Neuronal stem cell (in vitro differentiated cells): ENCODE results near the gene SLC25A1. TPM values are rescaled to one million over a fixed set of nuclear protein-coding genes. Genes with fewer than 3 reads are reported as not detected.
A peak's percentile ranks its signal among the peaks of the same experiment; 100 is the strongest.

ENCODE experiments used
- DNase-seq: peaks from one replicate; pipeline ENCODE4 v3.0.0-alpha.2; 2013; ENCODE audit warnings: low spot score
- H2AFZ ChIP-seq: one replicate; pipeline ENCODE4 v1.6.1; 2013; ENCODE audit warnings: mild to moderate bottlenecking, low read length, inconsistent platforms
- H2AK5ac ChIP-seq: 2 replicates; pipeline ENCODE4 v1.6.1; 2013; ENCODE audit warnings: low read depth, mild to moderate bottlenecking, inconsistent platforms, low read length, moderate library complexity, mixed read lengths
- H2BK120ac ChIP-seq: 2 replicates; pipeline ENCODE4 v1.6.1; 2013; ENCODE audit warnings: low read depth, mild to moderate bottlenecking, inconsistent platforms, low read length, moderate library complexity, mixed read lengths
- H2BK12ac ChIP-seq: one replicate; pipeline ENCODE4 v1.6.1; 2013; ENCODE audit warnings: low read length, inconsistent platforms
- H2BK15ac ChIP-seq: 2 replicates; pipeline ENCODE4 v1.6.1; 2013; ENCODE audit warnings: mild to moderate bottlenecking, low read length, inconsistent platforms, mixed read lengths
- H2BK5ac ChIP-seq: one replicate; pipeline ENCODE4 v1.6.1; 2013; ENCODE audit warnings: inconsistent platforms, mild to moderate bottlenecking, low read length, moderate library complexity
- H3K14ac ChIP-seq: one replicate; pipeline ENCODE4 v1.6.1; 2013; ENCODE audit warnings: low read length, inconsistent platforms
- H3K18ac ChIP-seq: 2 replicates; pipeline ENCODE4 v1.6.1; 2013; ENCODE audit warnings: low read length, inconsistent platforms
- H3K23ac ChIP-seq: 2 replicates; pipeline ENCODE4 v1.6.1; 2013; ENCODE audit warnings: low read depth, mild to moderate bottlenecking, mixed read lengths, low read length, inconsistent platforms; ENCODE audit not compliant: poor library complexity
- H3K27ac ChIP-seq: replicated peaks from 3 replicates; pipeline ENCODE4 v1.5.1; 2013; ENCODE audit warnings: low read length, inconsistent platforms
- H3K27me3 ChIP-seq, 3 experiments: 2 replicates each; pipeline ENCODE4 v1.6.1; 2013; ENCODE audit warnings: low read length in 3 of 3, mild to moderate bottlenecking in 2 of 3, inconsistent platforms in 1 of 3, low read depth in 1 of 3, mixed read lengths in 1 of 3, moderate library complexity in 1 of 3; ENCODE audit not compliant: control insufficient read depth in 3 of 3, insufficient read depth in 3 of 3
- H3K36me3 ChIP-seq, 2 donors: replicated peaks in 1 of 2; 2 replicates each; pipeline ENCODE4 v1.6.1; 2013; ENCODE audit warnings: low read length in 2 of 2; ENCODE audit not compliant: control insufficient read depth in 2 of 2, insufficient read depth in 2 of 2
- H3K4ac ChIP-seq: 2 replicates; pipeline ENCODE4 v1.6.1; 2013; ENCODE audit warnings: inconsistent platforms, mild to moderate bottlenecking, low read length, moderate library complexity
- H3K4me1 ChIP-seq, 2 donors: 1 replicate in 1 of 2; 2 replicates in 1 of 2; pipeline ENCODE4 v1.6.1; 2013; ENCODE audit warnings: low read length in 2 of 2, low read depth in 1 of 2; ENCODE audit not compliant: control insufficient read depth in 2 of 2, insufficient read depth in 1 of 2
- H3K4me2 ChIP-seq: one replicate; pipeline ENCODE4 v1.6.1; 2013; ENCODE audit warnings: mild to moderate bottlenecking, low read length, inconsistent platforms; ENCODE audit not compliant: insufficient read depth, poor library complexity, severe bottlenecking
- H3K4me3 ChIP-seq, 2 donors: 2 replicates each; pipeline ENCODE4 v1.5.1; 2013; ENCODE audit warnings: low read length in 2 of 2, mild to moderate bottlenecking in 2 of 2, inconsistent platforms in 1 of 2, moderate library complexity in 1 of 2
- H3K79me1 ChIP-seq: one replicate; pipeline ENCODE4 v1.6.1; 2013; ENCODE audit warnings: low read depth, mild to moderate bottlenecking, inconsistent platforms, low read length, moderate library complexity
- H3K9ac ChIP-seq: one replicate; pipeline ENCODE4 v1.6.1; 2013; ENCODE audit warnings: mild to moderate bottlenecking, low read depth, low read length, inconsistent platforms; ENCODE audit not compliant: poor library complexity
- H3K9me3 ChIP-seq, 2 donors: replicated peaks in 1 of 2; 2 replicates each; pipeline versions ENCODE3 to v1.6.1; 2013; ENCODE audit warnings: low read length in 2 of 2, mild to moderate bottlenecking in 2 of 2, inconsistent platforms in 1 of 2, low read depth in 1 of 2, mixed read lengths in 1 of 2, moderate library complexity in 1 of 2; ENCODE audit not compliant: control insufficient read depth in 2 of 2, insufficient read depth in 1 of 2
- H4K8ac ChIP-seq: one replicate; pipeline ENCODE4 v1.6.1; 2013; ENCODE audit warnings: low read depth, mild to moderate bottlenecking, inconsistent platforms, low read length, moderate library complexity
- H4K91ac ChIP-seq: one replicate; pipeline ENCODE4 v1.6.1; 2013; ENCODE audit warnings: low read length, low read depth, mild to moderate bottlenecking, inconsistent platforms; ENCODE audit not compliant: poor library complexity
- WGBS, 2 donors: extraction: QIAGEN DNeasy Blood & Tissue Kit; methylation state at CpG; one replicate each; pipeline ENCODE4 v1.1.7; 2013; ENCODE audit warnings: missing lambda C conversion rate in 2 of 2, mixed read lengths in 1 of 2; ENCODE audit not compliant: insufficient read length in 2 of 2, insufficient replicate concordance in 1 of 2; ENCODE audit errors: extremely low coverage in 2 of 2; 5-methylcytosine and 5-hydroxymethylcytosine counted together
- polyA plus RNA-seq, 2 experiments: library from polyadenylated mRNA; stranded (reverse); fragments of 200-250 nt; gene quantifications; one replicate each; pipeline ENCODE4 v1.2.3, GENCODE V29; 2013

Gene SLC25A1
- polyA plus RNA-seq (2013, experiment 1 of 2): 75.2 TPM
- polyA plus RNA-seq (2013, experiment 2 of 2): 71.9 TPM

DNA sequence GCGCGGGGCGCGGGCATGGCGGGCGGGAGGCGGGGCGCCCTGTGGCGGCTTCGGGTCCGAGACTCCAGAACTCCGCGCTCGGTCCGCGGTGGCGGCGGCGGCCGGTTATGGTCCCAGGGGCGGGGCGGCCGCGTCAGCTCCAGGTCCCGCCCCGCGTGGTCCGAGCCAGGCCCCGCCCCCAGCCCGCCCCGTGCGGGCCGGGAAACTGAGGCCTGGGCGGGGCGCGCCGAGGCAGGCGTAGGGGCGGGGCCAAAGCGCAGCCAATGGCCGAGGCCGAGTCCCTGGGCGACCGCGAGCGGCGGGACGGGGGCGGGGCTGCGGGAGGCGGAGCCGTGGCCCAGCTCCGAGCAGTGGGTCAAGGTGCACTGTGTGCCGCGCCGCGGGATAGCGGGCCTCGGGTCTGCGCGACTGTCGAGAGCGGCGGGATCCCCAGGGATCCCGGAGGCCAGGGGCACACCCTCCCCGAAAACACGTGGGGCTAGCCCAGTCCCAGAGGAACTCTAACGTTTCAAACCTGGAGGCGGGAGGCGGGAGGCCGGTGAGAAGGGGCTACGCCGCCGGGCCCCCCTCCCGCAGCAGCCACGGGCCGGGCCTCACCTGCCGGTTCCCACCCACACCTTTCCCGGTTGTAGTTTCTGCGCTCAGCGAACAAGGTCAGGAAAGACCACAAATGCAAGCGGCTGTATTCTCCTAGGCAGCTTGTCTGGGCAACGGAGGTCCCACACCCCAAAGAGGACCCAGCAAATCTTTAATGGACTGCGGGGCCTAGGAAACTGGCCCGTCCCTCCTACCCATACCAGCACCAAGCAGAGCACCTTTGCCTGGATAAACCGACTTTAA lies at the start of gene SLC25A1:
SLC25A1 (minus strand) TSS at position 80 of the 840 bp plus-strand sequence; CDS start at position 17, 63 bp downstream.
- peak within 1 kb of the TSS; percentile 99 for H2BK5ac ChIP-seq
- H3K27ac ChIP-seq: peak within 1 kb of the TSS; percentile 69
- H3K4me2 ChIP-seq: peak within 1 kb of the TSS; percentile 98
- peak within 1 kb of the TSS; percentile 98 for H3K9ac ChIP-seq
- H2BK15ac ChIP-seq: peak within 1 kb of the TSS; percentile 49
- H2BK120ac ChIP-seq: no peak within 1 kb of the TSS
- peak within 1 kb of the TSS; percentile 71 for H2AK5ac ChIP-seq
- peak within 1 kb of the TSS; percentile 91 for H3K14ac ChIP-seq
- peak within 1 kb of the TSS; percentile 60 for H2BK12ac ChIP-seq
- no peak within 1 kb of the TSS for H4K91ac ChIP-seq
- peak within 1 kb of the TSS; percentile 97 for H2AFZ ChIP-seq
- H3K79me1 ChIP-seq: peaks cover 11% of the 10 kb centered on the region
- peak within 1 kb of the TSS; percentile 54 for H4K8ac ChIP-seq
- peaks cover 0 to 1% of the 10 kb centered on the region in 2 donors for H3K9me3 ChIP-seq
- peak within 1 kb of the TSS; percentile 100 for H3K23ac ChIP-seq
- peaks cover 16 to 37% of the 10 kb centered on the region in 2 donors for H3K36me3 ChIP-seq
- no CpG with 5 or more reads among the region's 86 CpGs for WGBS, 2 donors
- peak within 1 kb of the TSS; percentile 79 for H3K4ac ChIP-seq
- DNase-seq: peak; percentile 90
- peak within 1 kb of the TSS; percentile 80 to 97 for H3K4me3 ChIP-seq
- peaks cover 22 to 29% of the 10 kb centered on the region in 2 donors for H3K4me1 ChIP-seq
- no peaks in the 10 kb centered on the region for H3K27me3 ChIP-seq
- peak within 1 kb of the TSS; percentile 98 for H3K18ac ChIP-seq

GRCh38 chr22:19228179-19228578 lies 49.6 kb upstream of the SLC25A1 start:
- Histone ChIP-seq H2BK12ac (no peak overlapping the region), H2BK15ac (no peak overlapping the region), H3K4ac (no peak overlapping the region), H3K18ac (no peak overlapping the region), H2AK5ac (no peak overlapping the region), H3K36me3 (peaks cover 7 to 29% of the 10 kb centered on the region in 2 donors), H3K27ac (no peak overlapping the region), H3K9ac (no peak overlapping the region), H3K14ac (no peak overlapping the region), H3K4me1 (no peaks in the 10 kb centered on the region), H3K4me3 (no peak overlapping the region), H4K91ac (no peak overlapping the region), H3K27me3 (no peaks in the 10 kb centered on the region), H2BK120ac (no peak overlapping the region), H3K23ac (no peak overlapping the region), H4K8ac (no peak overlapping the region), H2BK5ac (no peak overlapping the region), H3K4me2 (no peak overlapping the region), H3K79me1 (no peaks in the 10 kb centered on the region), H3K9me3 (peaks cover 0 to 2% of the 10 kb centered on the region in 2 donors), H2AFZ (no peak overlapping the region)
- no peak for DNase-seq
- no CpG with 5 or more reads among the region's 4 CpGs for WGBS, 2 donors

DNA sequence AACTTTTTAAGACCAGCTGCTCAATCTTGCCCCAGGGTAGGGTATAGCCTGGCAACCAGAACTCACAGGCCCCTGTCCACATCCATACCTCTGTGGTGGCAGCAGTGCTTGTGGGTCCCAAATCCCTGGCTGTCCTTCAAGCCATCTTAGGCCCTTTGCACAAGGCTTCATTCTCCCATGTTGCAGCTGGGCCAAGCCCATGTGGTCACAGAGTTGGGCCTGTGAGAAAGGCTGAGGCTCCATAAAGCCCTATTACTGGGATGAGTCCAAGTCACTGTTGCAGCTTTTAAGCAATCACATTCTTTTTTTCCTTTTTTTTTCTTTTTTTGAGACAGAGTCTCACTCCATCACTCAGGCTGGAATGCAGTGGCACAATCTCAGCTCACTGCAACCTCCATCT lies 47.9 kb upstream of the SLC25A1 start:
- H3K23ac ChIP-seq: no peak overlapping the region
- H4K8ac ChIP-seq: no peak overlapping the region
- no peaks in the 10 kb centered on the region for H3K9me3 ChIP-seq
- no peak overlapping the region for H4K91ac ChIP-seq
- H2BK15ac ChIP-seq: no peak overlapping the region
- no peak overlapping the region for H3K27ac ChIP-seq
- no peak overlapping the region for H2AK5ac ChIP-seq
- DNase-seq: no peak
- no peak overlapping the region for H2AFZ ChIP-seq
- H3K36me3 ChIP-seq: peaks cover 10 to 29% of the 10 kb centered on the region in 2 donors
- no peak overlapping the region for H3K14ac ChIP-seq
- H2BK120ac ChIP-seq: no peak overlapping the region
- no peaks in the 10 kb centered on the region for H3K27me3 ChIP-seq
- no peak overlapping the region for H3K4me2 ChIP-seq
- H2BK5ac ChIP-seq: no peak overlapping the region
- H3K9ac ChIP-seq: no peak overlapping the region
- no peaks in the 10 kb centered on the region for H3K79me1 ChIP-seq
- H3K4me1 ChIP-seq: no peaks in the 10 kb centered on the region
- H3K18ac ChIP-seq: no peak overlapping the region
- H2BK12ac ChIP-seq: no peak overlapping the region
- H3K4me3 ChIP-seq: no peak overlapping the region
- no peak overlapping the region for H3K4ac ChIP-seq

- H2AK5ac ChIP-seq: no peak overlapping the region
- no peak overlapping the region for H2BK12ac ChIP-seq
- no peak overlapping the region for H3K18ac ChIP-seq
- H2BK5ac ChIP-seq: no peak overlapping the region
- no CpG with 5 or more reads among the region's 3 CpGs for WGBS, 2 donors
- DNase-seq: no peak
- H3K4me3 ChIP-seq: no peak overlapping the region
- no peaks in the 10 kb centered on the region for H3K27me3 ChIP-seq
- H2BK120ac ChIP-seq: no peak overlapping the region
- no peak overlapping the region for H4K8ac ChIP-seq
- no peak overlapping the region for H3K23ac ChIP-seq
- no peak overlapping the region for H3K27ac ChIP-seq
- H3K14ac ChIP-seq: no peak overlapping the region
- no peak overlapping the region for H2AFZ ChIP-seq
- peaks cover 11 to 33% of the 10 kb centered on the region in 2 donors for H3K36me3 ChIP-seq
- no peak overlapping the region for H2BK15ac ChIP-seq
- no peak overlapping the region for H3K4ac ChIP-seq
- no peak overlapping the region for H3K9ac ChIP-seq
- no peaks in the 10 kb centered on the region for H3K4me1 ChIP-seq
- no peak overlapping the region for H4K91ac ChIP-seq
- H3K79me1 ChIP-seq: no peaks in the 10 kb centered on the region
- no peak overlapping the region for H3K4me2 ChIP-seq
- no peaks in the 10 kb centered on the region for H3K9me3 ChIP-seq
Measured at GRCh38 chr22:19225560-19225959, 47.0 kb upstream of the SLC25A1 start.
